Measurements from ENCODE around the gene CBX8. TPM values are rescaled to one million over a fixed set of nuclear protein-coding genes. Genes with fewer than 3 reads are reported as not detected.
A peak's percentile ranks its signal among the peaks of the same experiment; 100 is the strongest.

The CBX8 gene
- total and polyA plus RNA-seq, 2 of the 13 experiments (the other 11 are each of a cell fraction or from before 2014, with no cell fraction given) = 0.34 to 12.6 TPM

GRCh38 chr17:79832218-79833109, 35.6 kb upstream of the CBX8 start (continued):
- TF ChIP-seq, protein P1, sequence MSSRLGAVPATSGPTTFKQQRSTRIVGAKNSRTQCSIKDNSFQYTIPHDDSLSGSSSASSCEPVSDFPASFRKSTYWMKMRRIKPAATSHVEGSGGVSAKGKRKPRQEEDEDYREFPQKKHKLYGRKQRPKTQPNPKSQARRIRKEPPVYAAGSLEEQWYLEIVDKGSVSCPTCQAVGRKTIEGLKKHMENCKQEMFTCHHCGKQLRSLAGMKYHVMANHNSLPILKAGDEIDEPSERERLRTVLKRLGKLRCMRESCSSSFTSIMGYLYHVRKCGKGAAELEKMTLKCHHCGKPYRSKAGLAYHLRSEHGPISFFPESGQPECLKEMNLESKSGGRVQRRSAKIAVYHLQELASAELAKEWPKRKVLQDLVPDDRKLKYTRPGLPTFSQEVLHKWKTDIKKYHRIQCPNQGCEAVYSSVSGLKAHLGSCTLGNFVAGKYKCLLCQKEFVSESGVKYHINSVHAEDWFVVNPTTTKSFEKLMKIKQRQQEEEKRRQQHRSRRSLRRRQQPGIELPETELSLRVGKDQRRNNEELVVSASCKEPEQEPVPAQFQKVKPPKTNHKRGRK (CRISPR knock-in tag; IDR thresholded peaks at IDR 0.05) = no peak
- TF ChIP-seq GRHL1 (CRISPR knock-in tag; conservative IDR thresholded peaks at IDR 0.05) = no peak
- TF ChIP-seq DRAP1 (CRISPR knock-in tag; IDR thresholded peaks at IDR 0.05) = no peak
- no peak for TF ChIP-seq CBX2 (IDR thresholded peaks at IDR 0.05; ENCODE audit: low read depth, low read length)
- no peak for TF ChIP-seq CBX2 (CRISPR knock-in tag; IDR thresholded peaks at IDR 0.05; ENCODE audit: low read depth)
- no peak for TF ChIP-seq FOXA1 (IDR thresholded peaks at IDR 0.05)
- no peak; the same call in 1 of the 2 replicates for TF ChIP-seq FOXA1 (CRISPR knock-in tag; IDR thresholded peaks at IDR 0.05)
- no peak for TF ChIP-seq ATF7 (IDR thresholded peaks at IDR 0.05)
- no peak for TF ChIP-seq ATF7 (CRISPR knock-in tag; IDR thresholded peaks at IDR 0.05)
- TF ChIP-seq SUZ12 (IDR thresholded peaks at IDR 0.05; ENCODE audit: low read depth, low read length) = no peak
- peak; percentile 91 for TF ChIP-seq ZXDC (CRISPR knock-in tag; IDR thresholded peaks at IDR 0.05)
- no peak; the same call in 1 of the 2 replicates for TF ChIP-seq BRF2 (CRISPR knock-in tag; IDR thresholded peaks at IDR 0.05)
- no peak; the same call in 1 of the 2 replicates for TF ChIP-seq ZNF556 (CRISPR knock-in tag; IDR thresholded peaks at IDR 0.05; ENCODE audit: borderline replicate concordance)
- TF ChIP-seq EZH2 (conservative IDR thresholded peaks at IDR 0.05; ENCODE audit: low read depth, low read length) = no peak
- TF ChIP-seq PHF20 (CRISPR knock-in tag; IDR thresholded peaks at IDR 0.05) = peak; percentile 30; the same call in 1 of the 2 replicates
- peak; percentile 92 for TF ChIP-seq AKAP8 (CRISPR knock-in tag; IDR thresholded peaks at IDR 0.05)
- TF ChIP-seq PAWR (CRISPR knock-in tag; IDR thresholded peaks at IDR 0.05; ENCODE audit: borderline replicate concordance) = no peak
- TF ChIP-seq, protein P2, sequence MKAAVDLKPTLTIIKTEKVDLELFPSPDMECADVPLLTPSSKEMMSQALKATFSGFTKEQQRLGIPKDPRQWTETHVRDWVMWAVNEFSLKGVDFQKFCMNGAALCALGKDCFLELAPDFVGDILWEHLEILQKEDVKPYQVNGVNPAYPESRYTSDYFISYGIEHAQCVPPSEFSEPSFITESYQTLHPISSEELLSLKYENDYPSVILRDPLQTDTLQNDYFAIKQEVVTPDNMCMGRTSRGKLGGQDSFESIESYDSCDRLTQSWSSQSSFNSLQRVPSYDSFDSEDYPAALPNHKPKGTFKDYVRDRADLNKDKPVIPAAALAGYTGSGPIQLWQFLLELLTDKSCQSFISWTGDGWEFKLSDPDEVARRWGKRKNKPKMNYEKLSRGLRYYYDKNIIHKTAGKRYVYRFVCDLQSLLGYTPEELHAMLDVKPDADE (CRISPR knock-in tag; IDR thresholded peaks at IDR 0.05) = peak; percentile 64; the same call in 1 of the 2 replicates
- TF ChIP-seq SMARCC2 (IDR thresholded peaks at IDR 0.05) = no peak
- TF ChIP-seq RFXANK (CRISPR knock-in tag; IDR thresholded peaks at IDR 0.05) = no peak

Data from HepG2 (cell line).